ENCODE results near the gene PUDP.
A peak's percentile ranks its signal among the peaks of the same experiment; 100 is the strongest.
"Not testable (repeated sequence)": the region's sequence is repeated elsewhere in the genome, so short reads cannot be mapped to it uniquely, and the experiment has no call there.

The PUDP gene

GRCh38 chrX:7147978-7148854 lies at the start of gene PUDP:
PUDP (minus strand) TSS chrX:7148153; CDS start chrX:7148113, 40 bp downstream.
- peak; percentile 64 for DNase-seq

DNA sequence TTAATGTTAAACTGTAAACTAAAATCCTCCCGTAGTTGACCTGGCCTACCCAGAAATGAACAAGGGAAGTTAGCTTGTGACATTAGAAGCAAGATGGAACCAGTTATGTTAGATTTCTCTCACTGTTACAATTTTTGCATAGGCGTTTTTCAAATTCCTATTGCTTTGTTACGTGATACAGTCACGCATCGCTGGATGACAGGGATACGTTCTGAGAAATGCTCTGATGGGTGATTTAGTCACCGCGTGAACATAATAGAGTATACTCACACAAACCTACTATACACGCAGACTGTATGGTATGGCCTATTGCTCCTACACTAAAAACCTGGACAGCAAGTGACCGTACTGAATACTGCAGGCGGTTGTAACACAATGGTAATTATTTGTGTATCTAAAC lies 46.7 kb upstream of the PUDP start:
- DNase-seq = no peak

DNA sequence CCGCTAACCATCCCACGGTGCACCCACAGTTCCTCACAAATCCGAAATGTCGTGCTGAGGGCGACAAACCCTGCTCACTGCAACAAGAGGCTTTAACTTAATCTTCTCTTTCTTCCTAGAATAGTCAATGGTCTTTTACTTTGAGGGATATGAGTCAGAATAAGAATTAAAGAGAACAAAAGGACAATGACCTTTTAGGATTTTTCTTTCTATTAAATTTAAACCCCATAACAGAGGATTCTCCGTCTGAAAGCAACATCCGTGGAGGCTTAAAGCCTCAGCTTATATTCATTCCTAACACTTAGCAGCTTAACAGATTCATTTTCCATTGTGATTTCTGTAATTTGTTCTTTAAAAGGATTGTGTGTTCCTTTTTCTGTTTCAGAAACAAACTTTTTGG lies 44.9 kb upstream of the PUDP start:
- DNase-seq = no peak

DNA sequence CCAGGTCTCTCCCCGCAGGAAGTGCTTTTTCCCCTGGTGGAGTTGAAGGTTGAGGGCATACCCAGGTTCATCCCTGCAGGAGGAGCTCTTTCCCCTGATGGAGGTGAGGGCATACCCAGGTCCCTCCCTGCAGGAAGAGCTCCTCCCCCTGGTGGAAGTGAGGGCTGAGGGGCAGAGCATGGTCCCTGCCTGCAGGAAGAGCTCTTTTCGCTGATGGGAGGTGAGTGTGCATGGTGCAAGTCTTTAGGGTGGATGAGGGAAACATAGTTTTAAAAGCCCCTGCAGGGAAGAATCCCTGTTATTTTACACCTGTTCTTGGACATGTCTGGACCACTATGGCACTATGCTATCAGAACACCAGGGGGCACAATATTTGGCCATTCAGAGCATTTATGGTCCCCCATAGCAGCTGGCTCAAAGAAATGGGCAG lies 43.7 kb upstream of the PUDP start:
- no peak for DNase-seq

DNA sequence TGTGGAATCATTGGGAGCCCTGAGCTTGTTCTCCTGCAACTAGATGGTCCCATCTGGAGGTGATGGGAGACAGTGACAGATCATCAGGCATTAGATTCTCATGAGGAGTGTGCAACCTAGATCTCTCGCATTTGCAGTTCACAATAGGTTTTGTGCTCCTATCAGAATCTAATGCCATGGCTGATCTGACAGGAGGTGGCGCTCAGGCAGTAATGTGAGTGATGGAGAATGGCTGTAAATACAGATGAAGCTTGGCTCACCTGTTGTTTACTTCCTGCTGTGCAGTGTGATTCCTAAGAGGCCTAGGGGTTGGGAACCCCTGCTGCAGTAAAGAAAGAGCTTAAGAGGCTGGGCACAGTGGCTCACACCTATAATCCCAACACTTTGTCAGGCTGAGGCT lies 42.2 kb upstream of the PUDP start:
- no peak for DNase-seq

- DNase-seq = no peak
Observed at GRCh38 chrX:7188672-7189071, 40.7 kb upstream of the PUDP start.

DNA sequence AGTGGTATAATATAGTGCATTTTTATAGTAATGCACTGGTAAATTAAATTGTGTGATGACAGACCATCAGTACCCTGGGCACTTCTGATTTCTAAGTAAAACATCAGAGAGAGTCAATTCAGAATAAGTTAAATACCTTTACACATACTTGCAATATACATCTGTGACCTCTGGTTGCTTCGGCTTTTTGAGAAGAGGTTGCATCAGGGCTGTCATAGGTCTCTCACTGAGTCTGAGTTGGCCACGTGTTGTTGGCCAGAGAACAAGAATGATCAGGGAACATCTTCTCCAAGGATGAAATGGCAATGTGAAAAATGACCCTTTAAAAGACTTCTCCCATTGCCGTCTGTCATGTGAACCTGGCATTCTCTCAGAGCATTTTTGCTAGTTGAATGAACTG lies 36.9 kb upstream of the PUDP start:
- DNase-seq = no peak

GRCh38 chrX:7179446-7179845 lies 31.5 kb upstream of the PUDP start:
- DNase-seq = no peak

GRCh38 chrX:7178859-7179258 lies 30.9 kb upstream of the PUDP start:
- DNase-seq = not testable (repeated sequence)

- DNase-seq = peak; percentile 11
Observed at GRCh38 chrX:7170898-7171297, 22.9 kb upstream of the PUDP start.

GRCh38 chrX:7169627-7170026 lies 21.7 kb upstream of the PUDP start:
- no peak for DNase-seq

DNA sequence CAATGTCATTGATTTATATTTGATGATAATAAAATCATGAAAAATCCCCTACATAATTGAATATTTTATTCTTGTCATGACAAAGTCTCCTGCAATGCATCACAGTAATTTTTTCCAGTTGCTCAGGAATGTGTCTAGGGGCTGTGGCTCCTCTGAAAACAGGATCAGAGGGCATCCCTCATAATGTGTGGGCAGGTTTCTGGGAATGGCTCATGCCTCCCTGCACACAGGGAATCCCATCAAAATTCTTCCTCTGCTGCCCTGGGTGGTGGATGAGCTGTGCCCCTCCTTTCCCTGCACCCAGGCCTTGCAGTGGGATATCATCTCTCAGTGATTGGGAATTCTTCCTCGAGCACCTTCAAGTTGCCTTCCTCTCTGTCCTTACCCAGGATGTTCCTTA lies 20.4 kb upstream of the PUDP start:
- no peak for DNase-seq

- no peak for DNase-seq
Observed at GRCh38 chrX:7164174-7164573, 16.2 kb upstream of the PUDP start.

GRCh38 chrX:7163146-7163677 lies 15.3 kb upstream of the PUDP start:
- no peak for DNase-seq

- no peak for DNase-seq
Observed at GRCh38 chrX:7159149-7159861, 11.4 kb upstream of the PUDP start.

DNA sequence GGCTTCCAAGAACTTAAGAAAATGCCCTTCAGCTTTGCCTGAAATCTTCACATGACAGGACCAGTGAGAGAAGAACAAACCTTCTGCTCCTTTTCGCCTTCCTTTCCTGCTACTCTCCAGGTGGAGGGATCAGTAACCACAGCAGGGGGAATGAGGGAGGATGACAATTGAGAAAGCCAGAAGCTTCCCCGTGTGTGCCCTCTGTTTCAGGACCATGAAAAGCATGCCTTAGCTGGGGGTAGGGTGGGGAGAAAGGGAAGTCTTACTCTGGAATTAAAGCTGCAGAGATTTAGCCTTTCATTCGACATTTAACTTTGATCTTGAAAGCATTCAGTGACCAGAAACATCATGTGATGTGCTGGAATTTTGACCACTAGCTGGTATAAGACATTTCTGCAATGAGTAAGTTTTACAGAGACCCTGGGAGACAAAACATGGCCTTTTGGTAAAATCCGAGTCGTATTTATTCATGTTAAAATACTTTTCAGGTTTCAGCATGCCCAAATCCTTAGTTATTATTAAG lies 10.6 kb upstream of the PUDP start:
- DNase-seq = no peak

- no peak for DNase-seq
Observed at GRCh38 chrX:7156879-7157278, 8.9 kb upstream of the PUDP start.

GRCh38 chrX:7155163-7155562 lies 7.2 kb upstream of the PUDP start:
- DNase-seq = no peak

DNA sequence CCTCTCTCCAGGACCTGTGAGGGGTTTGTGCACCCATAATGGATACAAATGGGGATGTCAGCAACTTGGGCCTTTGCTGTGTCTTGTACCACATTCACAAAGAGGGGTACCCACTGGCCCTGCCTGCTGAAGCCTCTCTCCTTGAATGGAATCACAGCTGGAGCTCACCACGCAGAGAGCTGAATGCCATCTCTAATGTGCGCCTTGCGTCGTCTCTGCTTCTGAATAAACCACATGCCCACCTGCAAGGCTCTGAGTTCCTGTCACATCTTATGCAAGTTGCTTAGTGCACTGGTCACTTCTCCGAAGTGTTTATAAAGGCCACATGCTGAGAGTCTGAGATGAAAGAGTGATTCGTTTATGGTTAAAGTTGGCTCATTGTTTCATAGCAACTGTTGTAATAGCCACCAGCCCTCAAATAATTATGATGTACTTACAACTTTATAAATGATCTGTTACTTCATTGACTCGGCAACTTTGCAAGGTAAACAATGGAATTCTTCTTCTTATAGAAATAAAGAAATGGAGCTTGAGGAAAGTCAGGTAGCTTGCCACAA lies 6.2 kb upstream of the PUDP start:
- no peak for DNase-seq

DNA sequence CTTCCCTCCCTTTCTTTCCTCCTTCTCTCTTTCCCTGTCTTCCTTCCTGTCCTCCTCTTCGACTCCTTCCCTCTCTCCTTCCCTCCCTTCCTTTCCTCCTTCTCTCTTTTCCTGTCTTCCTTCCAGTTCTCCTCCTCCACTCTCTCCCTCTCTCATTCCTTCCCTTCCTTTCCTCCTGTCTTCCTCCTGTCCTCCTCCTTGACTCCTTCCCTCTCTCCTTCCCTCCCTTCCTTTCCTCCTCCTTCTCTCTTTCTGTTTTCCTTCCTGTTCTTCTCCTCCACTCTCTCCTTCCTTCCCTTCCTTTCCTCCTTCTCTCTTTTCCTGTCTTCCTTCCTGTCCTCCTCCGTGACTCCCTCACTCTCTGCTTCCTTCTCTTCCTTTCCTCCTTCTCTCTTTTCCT lies 5.3 kb upstream of the PUDP start:
- DNase-seq = no peak

DNA sequence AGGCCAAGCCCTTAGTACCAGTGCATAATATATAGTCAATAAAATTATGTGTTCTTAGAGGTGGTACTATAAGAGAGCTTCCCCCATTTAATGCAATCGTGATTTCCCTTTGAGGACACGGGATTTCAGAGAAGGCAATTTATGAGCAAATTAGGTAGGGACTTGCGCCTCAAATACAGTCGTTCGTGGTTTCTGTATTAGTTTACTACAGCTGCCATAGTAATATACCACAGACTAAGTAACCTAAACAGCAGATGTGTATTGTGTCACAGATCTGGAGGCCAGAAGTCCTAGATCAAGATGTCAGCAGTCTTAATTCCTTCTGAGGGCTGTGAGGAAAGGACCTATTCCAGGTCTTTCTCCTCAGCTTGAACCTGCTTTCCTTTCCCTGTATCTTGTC lies 1.5 kb upstream of the PUDP start:
- no peak for DNase-seq

- peak; percentile 3 for DNase-seq
Observed at GRCh38 chrX:7147413-7147977, 458 bp downstream of the PUDP start, which contains the start of gene STS. STS (plus strand) TSS chrX:7147712; CDS start chrX:7253200, 105,488 bp downstream.

All from activated T-cell treated with anti-CD3 and anti-CD28 coated beads for 4 hours (primary cell).